Activated B cell treated with CpG ODN at 0.5 μM for 24 hours (primary cell): ENCODE data around the gene RPL13A. TPM values are rescaled to one million over a fixed set of nuclear protein-coding genes. Genes with fewer than 3 reads are reported as not detected.
"Not testable (repeated sequence)": the region's sequence is repeated elsewhere in the genome, so short reads cannot be mapped to it uniquely, and the experiment has no call there.

ENCODE experiments used
- ATAC-seq: fragments of 200-7000 bp; cut with Tn5 transposase; one replicate; pipeline ENCODE4 v1.10.0; 2021; ENCODE audit warnings: low read depth, mild to moderate bottlenecking, moderate library complexity
- CTCF ChIA-PET: fragments of 350-600 bp; sonication (Branson Sonifier 250); formaldehyde crosslinking; loops from one replicate; lab custom pipeline; 2021; ENCODE audit warnings: antibody characterized with exemption; lab: Charles Lee
- POLR2A ChIA-PET: fragments of 350-600 bp; sonication (Branson Sonifier 250); formaldehyde crosslinking; loops from one replicate; lab custom pipeline; 2021; ENCODE audit warnings: antibody characterized with exemption; lab: Charles Lee
- DNase-seq: peaks from one replicate; pipeline ENCODE4 v3.0.0; 2022
- H3K27ac Mint-ChIP-seq: one replicate; pipeline ENCODE4 v1.8.0; 2020; ENCODE audit warnings: mixed read lengths
- H3K27me3 Mint-ChIP-seq: one replicate; pipeline ENCODE4 v1.8.0; 2021; ENCODE audit warnings: mixed read lengths
- H3K36me3 Mint-ChIP-seq: one replicate; pipeline ENCODE4 v1.8.0; 2021; ENCODE audit warnings: low read depth, mixed read lengths
- H3K4me1 Mint-ChIP-seq: one replicate; pipeline ENCODE4 v1.8.0; 2021; ENCODE audit warnings: mixed read lengths
- H3K4me3 Mint-ChIP-seq: one replicate; pipeline ENCODE4 v1.8.0; 2020; ENCODE audit warnings: mild to moderate bottlenecking, mixed read lengths
- H3K9me3 Mint-ChIP-seq: one replicate; pipeline ENCODE4 v1.8.0; 2020; ENCODE audit warnings: mixed read lengths
- intact Hi-C: fragments of 100-400 bp; cut with micrococcal nuclease; formaldehyde crosslinking; loops from one replicate; pipeline ENCODE4 v1.15.1; 2024
- total RNA-seq: library from RNA; stranded (reverse); gene quantifications from 2 replicates; pipeline ENCODE4 v1.2.3, GENCODE V29; 2022
- TF ChIP-seq, protein P1 (sequence below): fragments of 200-600 bp; IDR thresholded peaks from one replicate; pipeline ENCODE4 v1.8.0; 2022; ENCODE audit warnings: antibody characterized with exemption, mild to moderate bottlenecking

RPL13A gene
- total RNA-seq, 1 donor from 2014 or later: 6,642 TPM

GRCh38 chr19:49443366-49444099 is 43.9 kb upstream of the RPL13A start:
- ChIA-PET CTCF (interaction anchor here (0.6 to 3.3 kb wide), 12 partner anchors 8 to 217 kb away, joined by 3 to 28 read pairs (median 5); partner anchors contain the start of gene PIH1D1), POLR2A (interaction anchor here (0.6 to 2.9 kb wide), 14 partner anchors 26 to 627 kb away, joined by 3 to 28 read pairs (median 4); partner anchors contain the start of genes FCGRT and TEAD2)
- DNase-seq: peak; percentile 94
- Mint-ChIP-seq H3K9me3 (no peaks in the 10 kb centered on the region), H3K36me3 (peaks cover 24% of the 10 kb centered on the region), H3K4me3 (peak overlapping the region; percentile 86), H3K27ac (peak overlapping the region; percentile 90), H3K4me1 (peaks cover 39% of the 10 kb centered on the region), H3K27me3 (peaks cover 34% of the 10 kb centered on the region)
- ATAC-seq: peak; percentile 85
- TF ChIP-seq, protein P1, sequence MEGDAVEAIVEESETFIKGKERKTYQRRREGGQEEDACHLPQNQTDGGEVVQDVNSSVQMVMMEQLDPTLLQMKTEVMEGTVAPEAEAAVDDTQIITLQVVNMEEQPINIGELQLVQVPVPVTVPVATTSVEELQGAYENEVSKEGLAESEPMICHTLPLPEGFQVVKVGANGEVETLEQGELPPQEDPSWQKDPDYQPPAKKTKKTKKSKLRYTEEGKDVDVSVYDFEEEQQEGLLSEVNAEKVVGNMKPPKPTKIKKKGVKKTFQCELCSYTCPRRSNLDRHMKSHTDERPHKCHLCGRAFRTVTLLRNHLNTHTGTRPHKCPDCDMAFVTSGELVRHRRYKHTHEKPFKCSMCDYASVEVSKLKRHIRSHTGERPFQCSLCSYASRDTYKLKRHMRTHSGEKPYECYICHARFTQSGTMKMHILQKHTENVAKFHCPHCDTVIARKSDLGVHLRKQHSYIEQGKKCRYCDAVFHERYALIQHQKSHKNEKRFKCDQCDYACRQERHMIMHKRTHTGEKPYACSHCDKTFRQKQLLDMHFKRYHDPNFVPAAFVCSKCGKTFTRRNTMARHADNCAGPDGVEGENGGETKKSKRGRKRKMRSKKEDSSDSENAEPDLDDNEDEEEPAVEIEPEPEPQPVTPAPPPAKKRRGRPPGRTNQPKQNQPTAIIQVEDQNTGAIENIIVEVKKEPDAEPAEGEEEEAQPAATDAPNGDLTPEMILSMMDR: peak; percentile 77
- intact Hi-C loops: loop anchor here (1.0 to 2.0 kb wide), 10 partner anchors 8 to 217 kb away; partner anchors contain the start of gene PIH1D1

DNA sequence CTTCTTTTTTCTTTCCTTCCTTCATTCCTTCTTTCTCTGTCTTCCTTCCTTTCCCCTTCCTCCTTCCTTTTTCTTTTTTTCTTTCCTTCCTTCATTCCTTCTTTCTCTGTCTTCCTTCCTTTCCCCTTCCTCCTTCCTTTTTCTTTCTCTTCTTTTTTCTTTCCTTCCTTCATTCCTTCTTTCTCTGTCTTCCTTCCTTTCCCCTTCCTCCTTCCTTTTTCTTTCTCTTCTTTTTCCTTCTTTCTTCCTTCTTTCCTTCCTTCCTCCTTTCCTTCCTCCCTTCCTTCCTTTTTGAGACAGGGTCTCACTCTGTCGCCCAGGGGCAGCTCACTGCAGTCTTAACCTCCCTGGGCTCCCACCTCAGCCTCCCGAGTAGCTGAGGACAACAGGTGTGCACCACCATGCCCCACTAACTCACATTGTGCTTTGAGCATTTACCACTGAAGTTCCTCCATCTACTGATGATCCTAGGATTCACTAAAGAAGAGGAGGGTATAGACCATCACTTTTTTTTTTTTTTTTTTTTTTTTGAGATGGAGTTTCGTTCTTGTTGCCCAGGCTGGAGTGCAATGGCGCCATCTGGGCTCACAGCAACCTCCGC is 43.2 kb upstream of the RPL13A start:
- Mint-ChIP-seq H3K4me1 (peaks cover 41% of the 10 kb centered on the region), H3K36me3 (peaks cover 30% of the 10 kb centered on the region), H3K27me3 (peaks cover 28% of the 10 kb centered on the region), H3K4me3 (peak overlapping the region; percentile 86), H3K27ac (peak overlapping the region; percentile 90)
- H3K9me3 Mint-ChIP-seq, DNase-seq, ATAC-seq, intact Hi-C loops: not testable (repeated sequence)
- POLR2A ChIA-PET: interaction anchor here (0.6 to 2.9 kb wide), 11 partner anchors 8 to 996 kb away, joined by 3 to 28 read pairs (median 5); no protein-coding TSS in a partner anchor
- CTCF ChIA-PET: interaction anchor here (0.6 to 3.3 kb wide), 9 partner anchors 12 to 231 kb away, joined by 3 to 28 read pairs (median 5); no protein-coding TSS in a partner anchor

DNA sequence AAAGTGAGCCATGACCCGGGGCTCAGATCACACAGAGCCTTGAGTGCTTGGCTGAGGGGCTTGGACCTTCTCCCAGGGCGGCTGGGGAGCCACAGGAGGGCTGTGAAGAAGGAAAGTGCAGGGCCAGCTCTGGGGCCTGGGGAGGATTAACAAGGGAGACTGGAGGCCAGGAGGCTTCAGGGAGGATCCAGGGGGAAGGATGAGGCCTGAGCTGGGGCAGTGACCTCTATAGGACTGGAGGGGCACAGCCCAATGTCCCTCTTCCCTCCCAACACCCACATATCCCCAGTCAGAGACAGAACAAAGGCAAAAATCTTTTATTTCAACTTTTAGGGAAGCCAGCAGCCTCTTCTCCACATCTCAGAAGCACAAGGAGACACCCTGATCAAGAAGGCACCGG is 41.4 kb upstream of the RPL13A start:
- Mint-ChIP-seq H3K9me3 (no peaks in the 10 kb centered on the region), H3K36me3 (peaks cover 46% of the 10 kb centered on the region), H3K4me1 (peaks cover 50% of the 10 kb centered on the region), H3K27ac (no peak overlapping the region), H3K27me3 (peaks cover 11% of the 10 kb centered on the region), H3K4me3 (no peak overlapping the region)
- no peak for ATAC-seq
- TF ChIP-seq, protein P1: no peak
- intact Hi-C loops: no loop called here
- ChIA-PET POLR2A (interaction anchor here (1.1 to 2.9 kb wide), 4 partner anchors 24 to 230 kb away, joined by 3 to 25 read pairs (median 6); no protein-coding TSS in a partner anchor), CTCF (interaction anchor here (1.4 to 2.2 kb wide), 4 partner anchors 24 to 332 kb away, joined by 3 to 12 read pairs (median 6); partner anchors contain the start of gene LIN7B)
- DNase-seq: no peak

- CTCF ChIA-PET: interaction anchor here (0.6 to 1.3 kb wide), 2 partner anchors 25 to 56 kb away, joined by 3 to 4 read pairs; no protein-coding TSS in a partner anchor
- peak overlapping the region; percentile 35 for H3K27ac Mint-ChIP-seq
- H3K4me3 Mint-ChIP-seq: no peak overlapping the region
- intact Hi-C loops: no loop called here
- DNase-seq (no peak), ATAC-seq (no peak)
- H3K27me3 Mint-ChIP-seq: no peaks in the 10 kb centered on the region
- peaks cover 49% of the 10 kb centered on the region for H3K4me1 Mint-ChIP-seq
- POLR2A ChIA-PET: interaction anchor here (0.9 to 10.9 kb wide), 4 partner anchors 21 to 184 kb away, joined by 3 to 193 read pairs (median 4); partner anchors contain the start of genes FLT3LG and RPS11
- TF ChIP-seq, protein P1: no peak
- no peaks in the 10 kb centered on the region for H3K9me3 Mint-ChIP-seq
- H3K36me3 Mint-ChIP-seq: peaks cover 52% of the 10 kb centered on the region
Observed at GRCh38 chr19:49447485-49448431, 39.6 kb upstream of the RPL13A start.
